GM23338 (cell line): ENCODE measurements around the gene SLC6A7. TPM values are rescaled to one million over a fixed set of nuclear protein-coding genes. Genes with fewer than 3 reads are reported as not detected.

Source experiments
- ATAC-seq: fragments of 200-7000 bp; cut with Tn5 transposase; 3 replicates; pipeline ENCODE4 v1.9.1; 2020
- DNase-seq: peaks from one replicate; pipeline ENCODE4 v3.0.0-alpha.2; 2015; ENCODE audit warnings: low spot score
- H2AFZ ChIP-seq: fragments of 200-600 bp; sonication (generic); 2 replicates; pipeline ENCODE4 v1.8.0; 2016; ENCODE audit warnings: antibody characterized with exemption, mild to moderate bottlenecking, moderate library complexity
- H3F3A ChIP-seq: fragments of 200-600 bp; sonication (generic); replicated peaks from 2 replicates; pipeline ENCODE4 v1.8.0; 2017; ENCODE audit warnings: antibody characterized with exemption, mixed run types, low read depth
- H3K27ac ChIP-seq: fragments of 200-600 bp; sonication (generic); 2 replicates; pipeline ENCODE4 v1.6.1; 2016; ENCODE audit warnings: low read depth
- H3K27me3 ChIP-seq: fragments of 200-600 bp; sonication (generic); 2 replicates; pipeline ENCODE4 v1.8.0; 2016; ENCODE audit warnings: mild to moderate bottlenecking, mixed run types, moderate library complexity; ENCODE audit not compliant: insufficient read depth
- H3K36me3 ChIP-seq: fragments of 200-600 bp; sonication (generic); 2 replicates; pipeline ENCODE4 v1.8.0; 2016; ENCODE audit warnings: mild to moderate bottlenecking; ENCODE audit not compliant: insufficient read depth
- H3K4me1 ChIP-seq: fragments of 200-600 bp; sonication (generic); 2 replicates; pipeline ENCODE4 v1.8.0; 2016; ENCODE audit warnings: mild to moderate bottlenecking, moderate library complexity; ENCODE audit not compliant: insufficient read depth
- H3K4me2 ChIP-seq: fragments of 200-600 bp; sonication (generic); 2 replicates; pipeline ENCODE4 v1.7.1; 2017; ENCODE audit warnings: mixed run types
- H3K4me3 ChIP-seq: fragments of 200-600 bp; sonication (generic); 2 replicates; pipeline ENCODE4 v1.6.1; 2016; ENCODE audit warnings: mixed run types
- H3K79me2 ChIP-seq: fragments of 200-600 bp; sonication (generic); replicated peaks from 2 replicates; pipeline ENCODE4 v1.8.0; 2017; ENCODE audit warnings: mild to moderate bottlenecking; ENCODE audit not compliant: insufficient read depth
- H3K9me2 ChIP-seq: fragments of 200-600 bp; sonication (generic); 2 replicates; pipeline ENCODE4 v1.8.0; 2017; ENCODE audit not compliant: insufficient read depth
- H4K20me1 ChIP-seq: fragments of 200-600 bp; sonication (generic); replicated peaks from 2 replicates; pipeline ENCODE4 v1.8.0; 2017; ENCODE audit warnings: mild to moderate bottlenecking; ENCODE audit not compliant: insufficient read depth
- H3K27ac Mint-ChIP-seq: 2 replicates; pipeline ENCODE4 v1.8.0; 2020; ENCODE audit warnings: inconsistent platforms, mild to moderate bottlenecking, moderate library complexity, mixed read lengths
- H3K27me3 Mint-ChIP-seq: 3 replicates; pipeline ENCODE4 v1.8.0; 2022; ENCODE audit warnings: low read depth, mild to moderate bottlenecking, moderate library complexity, mixed read lengths, inconsistent platforms; ENCODE audit not compliant: insufficient read depth, poor library complexity
- H3K36me3 Mint-ChIP-seq: 3 replicates; pipeline ENCODE4 v1.8.0; 2021; ENCODE audit warnings: low read depth, mild to moderate bottlenecking, inconsistent platforms, moderate library complexity, mixed read lengths
- H3K4me1 Mint-ChIP-seq: 3 replicates; pipeline ENCODE4 v1.8.0; 2020; ENCODE audit warnings: mild to moderate bottlenecking, inconsistent platforms, mixed read lengths
- H3K4me3 Mint-ChIP-seq: 3 replicates; pipeline ENCODE4 v1.8.0; 2021; ENCODE audit warnings: moderate library complexity, mild to moderate bottlenecking, inconsistent platforms, mixed read lengths
- H3K9me3 Mint-ChIP-seq: 3 replicates; pipeline ENCODE4 v1.8.0; 2020; ENCODE audit warnings: moderate library complexity, mild to moderate bottlenecking, inconsistent platforms, mixed read lengths
- CREB1 ChIP-seq: fragments of 250-450 bp; sonication (Bioruptor Pico); IDR thresholded peaks from 2 replicates; pipeline ENCODE4 v1.5.0; 2020; ENCODE audit warnings: low read depth, mild to moderate bottlenecking, moderate library complexity
- CTCF ChIP-seq, 2 experiments: fragments of 200-600 bp in 1 of 2; sonication (generic) in 1 of 2; conservative IDR thresholded peaks; 2 replicates each; pipeline versions ENCODE4 v1.5.1 to v1.6.1; 2016 to 2017; ENCODE audit warnings: antibody characterized with exemption in 2 of 2, low read depth in 2 of 2, mild to moderate bottlenecking in 2 of 2, moderate library complexity in 1 of 2
- ETS1 ChIP-seq: IDR thresholded peaks from 2 replicates; pipeline ENCODE4 v1.6.1; 2016; ENCODE audit warnings: antibody characterized with exemption
- EZH2 ChIP-seq: fragments of 200-600 bp; sonication (generic); IDR thresholded peaks from one replicate; pipeline ENCODE4 v1.8.0; 2017; ENCODE audit warnings: antibody characterized with exemption, mild to moderate bottlenecking, low read depth; ENCODE audit not compliant: unreplicated experiment
- EZH2phosphoT487 ChIP-seq: fragments of 200-600 bp; sonication (generic); IDR thresholded peaks from one replicate; pipeline ENCODE4 v1.8.1; 2018; ENCODE audit warnings: antibody characterized with exemption; ENCODE audit not compliant: unreplicated experiment
- JUNB ChIP-seq: IDR thresholded peaks from one replicate; pipeline ENCODE4 v1.6.1; 2016; ENCODE audit warnings: antibody characterized with exemption; ENCODE audit not compliant: unreplicated experiment
- NANOG ChIP-seq: IDR thresholded peaks from 2 replicates; pipeline ENCODE4 v1.6.1; 2016; ENCODE audit warnings: antibody characterized with exemption, borderline replicate concordance
- POLR2AphosphoS5 ChIP-seq: IDR thresholded peaks from 2 replicates; pipeline ENCODE4 v1.6.1; 2016; ENCODE audit warnings: antibody characterized with exemption, low read depth
- REST ChIP-seq: IDR thresholded peaks from one replicate; pipeline ENCODE4 v1.6.1; 2018; ENCODE audit warnings: antibody characterized with exemption; ENCODE audit not compliant: unreplicated experiment
- STAT1 ChIP-seq: IDR thresholded peaks from one replicate; pipeline ENCODE4 v1.6.1; 2016; ENCODE audit warnings: antibody characterized with exemption; ENCODE audit not compliant: unreplicated experiment
- ZNF462 ChIP-seq: fragments of 250-450 bp; sonication (Bioruptor Pico); IDR thresholded peaks from 2 replicates; pipeline ENCODE4 v1.5.0; 2020; ENCODE audit warnings: mild to moderate bottlenecking, moderate library complexity
- polyA plus RNA-seq: library from polyadenylated mRNA; unstranded; fragments of >200 nt; fragmentation: Nextera tagmentation; extraction: Ambion mirVana; gene quantifications from 2 replicates; pipeline ENCODE4 v1.2.1, GENCODE V29; 2016
- total RNA-seq: library from RNA; depleted of rRNA; stranded (reverse); fragments of >200 nt; shearing (Covaris generic); gene quantifications from 2 replicates; pipeline ENCODE4 v1.2.3, GENCODE V29; 2014

Gene SLC6A7
- total and polyA plus RNA-seq, 2 experiments from 2014 or later: not detected

- no peak for DNase-seq
- Histone ChIP-seq H3K4me1 (peaks cover 11% of the 10 kb centered on the region), H3K27ac (no peak overlapping the region; the same call in 1 of the 2 replicates), H4K20me1 (no peaks in the 10 kb centered on the region), H3F3A (0 out of 2 replicates have a peak, but pooled peaks cover 5% of the 10 kb centered on the region), H2AFZ (no peak overlapping the region; the same call in 1 of the 2 replicates), H3K27me3 (no peaks in the 10 kb centered on the region), H3K4me2 (no peak overlapping the region), H3K36me3 (no peaks in the 10 kb centered on the region), H3K4me3 (no peak overlapping the region), H3K79me2 (no peaks in the 10 kb centered on the region), H3K9me2 (no peaks in the 10 kb centered on the region)
- no peak for ATAC-seq
- 0 out of 2 replicates have a peak overlapping the region, but pooled peaks have one; percentile 65 for H3K27ac Mint-ChIP-seq
- H3K27me3 Mint-ChIP-seq: peaks cover 18% of the 10 kb centered on the region
- no peaks in the 10 kb centered on the region; the same call in 2 of the 3 replicates for H3K36me3 Mint-ChIP-seq
- H3K4me3 Mint-ChIP-seq: no peak overlapping the region
- H3K9me3 Mint-ChIP-seq: no peaks in the 10 kb centered on the region; the same call in 1 of the 3 replicates
- peaks cover 55% of the 10 kb centered on the region for H3K4me1 Mint-ChIP-seq
- TF ChIP-seq CREB1 (CRISPR knock-in tag) (no peak), REST (no peak), ZNF462 (no peak), EZH2 (no peak), NANOG (no peak), STAT1 (no peak), JUNB (no peak), ETS1 (no peak), POLR2AphosphoS5 (no peak), CTCF (conservative IDR thresholded peaks at IDR 0.05; ENCODE audit: low read depth in 2 of 2) (no peak), EZH2phosphoT487 (no peak)
Observed at GRCh38 chr5:150209099-150209635, 19.3 kb downstream of the SLC6A7 start.
